Kidney glomerular epithelial cell (primary cell): ENCODE data around the gene SCARB1.

ENCODE experiments used
- DNase-seq: peaks from one replicate; lab custom pipeline; 2025; lab: John Stamatoyannopoulos, UW

The SCARB1 gene

GRCh38 chr12:124796303-124796960, 67.2 kb downstream of the SCARB1 start:
- DNase-seq: no peak

- DNase-seq: no peak
Observed at GRCh38 chr12:124795081-124795948, 68.3 kb downstream of the SCARB1 start.

- DNase-seq: peak; percentile 28
Observed at GRCh38 chr12:124792961-124793441, 70.7 kb downstream of the SCARB1 start.

GRCh38 chr12:124792156-124792555, 71.5 kb downstream of the SCARB1 start:
- no peak for DNase-seq

- DNase-seq: no peak
Observed at GRCh38 chr12:124790650-124791400, 72.8 kb downstream of the SCARB1 start.

GRCh38 chr12:124788936-124789555, 74.6 kb downstream of the SCARB1 start:
- DNase-seq: no peak

- peak; percentile 72 for DNase-seq
Observed at GRCh38 chr12:124786061-124786964, 77.4 kb downstream of the SCARB1 start.

GRCh38 chr12:124784871-124785572, 78.6 kb downstream of the SCARB1 start:
- DNase-seq: no peak

GRCh38 chr12:124783087-124783486, 80.6 kb downstream of the SCARB1 start:
- no peak for DNase-seq

GRCh38 chr12:124782132-124782531, 81.5 kb downstream of the SCARB1 start:
- DNase-seq: no peak

- DNase-seq: no peak
Observed at GRCh38 chr12:124780752-124781685, 82.6 kb downstream of the SCARB1 start.

GRCh38 chr12:124780336-124780735, 83.3 kb downstream of the SCARB1 start:
- DNase-seq: no peak

GRCh38 chr12:124779161-124780141, 84.2 kb downstream of the SCARB1 start:
- DNase-seq: no peak

- DNase-seq: no peak
Observed at GRCh38 chr12:124778411-124778810, 85.3 kb downstream of the SCARB1 start.

GRCh38 chr12:124777399-124778372, 86.0 kb downstream of the SCARB1 start:
- no peak for DNase-seq

- no peak for DNase-seq
Observed at GRCh38 chr12:124776125-124776513, 87.5 kb downstream of the SCARB1 start.
